GM21717 (cell line): ENCODE measurements around the gene PLEKHS1.

Experiments used
- ATAC-seq: cut with Tn5 transposase; IDR thresholded peaks from one replicate; pipeline ENCODE4 v1.9.1; 2021; ENCODE audit warnings: mild to moderate bottlenecking, moderate library complexity; ENCODE audit not compliant: unreplicated experiment

The PLEKHS1 gene

DNA sequence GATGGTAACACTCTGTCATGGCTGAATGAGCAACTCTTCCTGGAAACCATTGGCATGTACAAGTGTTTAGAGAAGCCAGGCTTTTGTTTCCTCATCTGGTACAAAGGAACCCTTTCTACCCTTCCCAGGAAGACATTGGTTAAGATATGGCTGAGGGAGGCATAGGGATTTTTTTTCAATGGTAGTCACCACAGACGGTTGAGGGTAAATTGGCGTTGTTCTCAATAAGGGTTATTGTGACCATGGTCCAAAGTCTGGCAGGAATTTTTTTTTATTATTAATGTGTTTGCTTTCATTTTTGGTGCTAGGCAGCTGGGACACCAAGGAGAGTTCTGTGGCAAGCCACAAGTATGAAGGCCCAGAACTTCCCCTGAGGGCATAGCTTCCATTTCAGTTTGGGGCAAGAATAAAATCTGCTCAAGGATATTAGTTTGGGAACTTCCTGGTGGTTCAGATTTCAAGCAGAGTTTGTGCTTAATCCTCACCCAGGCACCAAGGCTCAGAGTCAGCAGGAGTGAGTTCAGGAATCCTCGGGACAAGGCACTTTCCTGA lies at the start of gene PLEKHS1:
PLEKHS1 (plus strand) TSS at position 502 of the 552 bp plus-strand sequence. CDS start 3,596 bp downstream, outside the sequence.
- ATAC-seq: no peak

DNA sequence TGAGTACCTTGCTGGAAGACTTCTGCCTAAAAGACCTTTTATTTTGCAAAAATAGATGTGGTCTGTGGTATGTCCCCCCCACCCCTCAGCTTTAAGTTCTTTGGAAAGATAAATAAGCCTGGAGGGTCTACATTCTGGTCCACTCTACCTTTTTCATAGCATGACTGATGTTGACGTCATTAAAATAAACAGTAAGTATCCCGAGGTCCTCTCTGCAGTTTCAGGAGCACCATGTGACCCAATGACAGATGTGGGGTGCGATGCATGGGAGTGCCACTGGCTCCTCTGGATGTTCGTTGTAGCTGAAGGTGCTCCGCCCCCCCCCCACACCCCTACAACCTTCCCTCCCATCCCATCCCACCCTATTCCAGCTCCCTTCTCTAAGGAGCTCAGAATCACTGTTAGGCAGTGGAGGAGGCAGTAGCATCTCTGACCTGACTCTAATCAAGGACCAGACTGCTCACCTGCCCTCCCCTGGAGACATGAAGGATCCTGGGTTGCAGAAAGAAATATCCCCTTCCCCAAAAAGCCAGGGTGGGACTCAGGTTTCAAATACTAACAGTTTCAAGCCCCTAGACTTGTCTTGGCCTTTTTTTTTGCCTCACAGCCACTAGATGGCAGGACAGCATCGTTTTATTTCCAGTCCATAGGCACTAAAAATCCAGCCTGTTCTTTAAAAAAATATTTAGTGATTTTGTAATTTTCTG lies 46.7 kb upstream of the PLEKHS1 start:
- ATAC-seq: no peak

DNA sequence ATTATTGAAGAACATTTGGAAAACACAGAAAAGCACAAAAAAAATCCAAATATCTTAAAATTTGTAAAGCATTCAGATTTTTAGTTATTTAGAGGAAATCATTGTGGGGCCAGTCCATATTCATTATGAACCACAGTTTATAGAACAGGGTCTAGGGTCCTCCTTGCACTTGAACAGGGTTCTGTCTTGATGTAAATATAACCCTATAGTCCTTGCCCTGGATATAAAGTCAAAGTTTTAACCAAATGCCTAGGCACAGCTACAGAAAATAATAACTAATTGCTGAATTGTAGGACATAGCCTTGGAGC lies 46.2 kb upstream of the PLEKHS1 start:
- ATAC-seq: no peak

DNA sequence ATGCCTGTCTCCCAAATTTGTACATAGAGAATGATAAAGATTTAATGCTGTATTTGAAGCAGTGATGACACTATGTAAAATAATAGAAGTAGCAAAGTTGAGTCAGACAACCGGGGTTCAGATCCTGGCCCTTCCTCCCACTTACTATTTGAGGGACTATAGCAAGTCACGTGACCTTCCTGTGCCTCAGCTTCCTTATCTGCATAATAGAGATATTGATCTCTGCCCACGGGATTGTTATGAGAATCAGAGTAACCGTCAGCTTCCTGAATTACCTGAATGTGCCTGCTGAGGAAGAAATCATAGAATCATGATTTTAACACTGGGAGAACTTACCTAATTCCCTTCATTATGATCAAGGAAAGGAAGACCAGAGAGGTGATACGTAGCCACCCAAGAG lies 44.9 kb upstream of the PLEKHS1 start:
- ATAC-seq: no peak

DNA sequence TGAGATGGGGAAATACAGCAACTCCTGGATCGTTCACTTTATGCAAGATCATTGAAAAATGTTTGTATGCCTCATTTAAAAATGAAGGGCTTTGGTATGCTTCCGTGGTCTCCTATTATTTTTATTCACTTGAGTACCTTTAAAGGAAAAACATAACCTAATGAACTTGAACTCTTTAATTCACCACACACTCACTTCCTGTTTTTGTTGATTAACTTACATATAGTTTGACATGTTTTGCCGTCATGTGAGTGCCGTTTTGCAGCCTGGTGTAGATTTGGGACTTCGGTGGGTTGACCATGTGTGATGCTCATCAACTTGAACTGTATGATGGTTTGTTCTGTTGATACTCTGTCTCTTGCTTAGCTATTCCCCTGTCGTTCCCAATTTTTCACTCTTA lies 42.8 kb upstream of the PLEKHS1 start:
- no peak for ATAC-seq

DNA sequence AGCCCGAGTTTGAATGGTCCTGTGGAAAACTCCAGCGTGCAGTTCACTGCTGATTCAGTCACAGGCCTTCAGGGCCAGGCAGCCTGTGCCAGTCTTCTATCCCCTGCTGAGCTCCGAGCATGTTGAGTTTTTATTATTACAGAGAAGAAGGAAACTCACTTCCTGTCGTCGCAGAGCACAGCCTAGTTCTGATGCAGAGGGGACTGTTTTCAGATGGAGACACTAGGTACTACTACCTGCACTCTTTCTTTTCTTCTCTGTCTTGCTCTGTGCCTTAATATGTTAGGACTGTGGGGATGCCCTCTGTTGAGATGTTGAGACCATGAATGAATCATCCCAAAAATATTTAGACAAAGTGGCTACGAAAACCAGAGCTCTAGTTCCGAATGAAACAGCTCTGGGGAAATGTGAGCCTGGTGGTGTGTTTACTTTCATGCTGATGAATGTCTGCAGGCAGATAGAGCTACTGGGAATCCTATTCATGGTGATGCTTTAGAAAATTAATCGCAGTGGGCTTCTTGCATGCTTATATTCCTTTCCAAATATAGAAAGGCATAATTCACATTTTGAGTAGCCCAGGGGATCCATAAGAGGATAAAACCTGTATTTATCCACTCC lies 42.2 kb upstream of the PLEKHS1 start:
- ATAC-seq: no peak

DNA sequence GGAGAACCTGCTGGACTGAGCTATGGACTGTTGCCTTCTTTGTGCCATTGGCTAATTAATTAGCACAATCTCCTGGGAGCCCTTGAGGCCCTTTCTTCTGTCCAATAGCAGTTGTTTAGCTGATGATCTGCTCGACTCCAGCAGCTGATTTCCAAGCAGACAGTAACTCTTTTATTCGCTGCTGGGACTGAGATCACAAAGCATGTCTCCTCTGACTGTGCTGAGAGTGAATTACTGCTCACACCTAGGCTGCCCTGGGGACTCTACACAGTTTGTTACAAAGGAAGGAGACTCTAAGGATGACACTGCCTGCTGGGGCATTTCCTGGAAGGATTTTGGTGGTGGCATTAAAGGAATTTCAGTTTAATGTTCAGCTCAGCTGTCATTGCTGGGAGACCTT lies 40.3 kb upstream of the PLEKHS1 start:
- ATAC-seq: no peak

DNA sequence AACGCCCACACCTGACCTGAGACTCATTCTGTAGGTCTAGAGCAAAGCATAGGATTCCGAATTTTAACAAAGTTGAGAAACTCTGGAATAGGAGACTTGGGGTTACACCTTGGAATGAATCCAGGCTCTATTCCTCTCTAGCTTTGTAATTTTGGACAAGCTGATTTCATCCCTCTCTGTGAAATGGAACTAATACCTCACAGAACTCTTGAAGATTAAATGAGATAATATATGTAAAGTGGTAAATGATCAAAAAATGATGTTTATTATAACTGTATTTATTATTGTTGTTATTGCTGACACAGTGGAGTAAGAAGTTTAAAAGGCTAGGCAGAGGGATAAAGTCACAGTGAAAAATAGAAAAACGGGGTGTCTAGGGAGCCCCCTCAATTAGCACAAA lies 39.5 kb upstream of the PLEKHS1 start:
- ATAC-seq: no peak

DNA sequence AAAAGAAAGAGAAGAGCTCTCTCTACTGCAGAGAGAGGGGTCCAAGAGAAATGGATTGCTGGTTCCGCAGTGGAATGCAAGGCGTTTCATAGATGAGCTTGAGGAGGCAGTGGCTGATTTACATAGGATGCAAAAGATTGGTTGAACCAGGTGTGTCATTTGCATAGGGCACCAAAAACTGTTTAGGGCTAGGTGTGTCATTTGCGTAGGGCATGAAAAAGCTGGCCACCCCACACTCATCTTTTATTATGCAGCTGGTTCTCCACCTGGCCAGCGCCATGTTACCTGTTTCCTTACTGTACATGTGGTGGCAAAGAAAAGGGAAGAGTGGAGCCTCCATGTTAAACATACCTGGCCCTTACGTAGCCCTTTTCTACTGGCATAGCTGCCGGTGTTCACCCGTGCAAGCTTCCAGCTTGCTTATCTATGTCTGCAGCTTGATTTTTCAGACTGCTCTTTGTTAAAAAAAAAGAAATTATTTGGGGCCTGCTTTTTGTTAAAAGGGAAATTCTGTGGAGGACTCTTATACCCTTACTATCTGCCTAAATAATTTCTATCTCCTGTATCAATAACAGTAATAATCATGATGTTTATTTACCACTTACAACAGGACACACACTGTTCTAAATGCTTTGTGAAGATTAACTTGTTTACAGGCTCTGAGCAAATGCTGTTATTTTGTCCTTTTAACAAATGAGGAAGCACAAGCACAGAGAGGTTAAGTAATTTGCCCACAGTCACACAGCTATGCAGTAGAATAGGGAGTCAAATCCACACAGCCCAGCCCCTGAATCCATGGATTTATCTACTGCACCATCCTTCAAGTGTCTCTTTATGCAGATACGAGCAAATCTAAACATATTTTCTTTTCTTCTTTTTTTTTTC lies 38.5 kb upstream of the PLEKHS1 start:
- ATAC-seq: no peak

DNA sequence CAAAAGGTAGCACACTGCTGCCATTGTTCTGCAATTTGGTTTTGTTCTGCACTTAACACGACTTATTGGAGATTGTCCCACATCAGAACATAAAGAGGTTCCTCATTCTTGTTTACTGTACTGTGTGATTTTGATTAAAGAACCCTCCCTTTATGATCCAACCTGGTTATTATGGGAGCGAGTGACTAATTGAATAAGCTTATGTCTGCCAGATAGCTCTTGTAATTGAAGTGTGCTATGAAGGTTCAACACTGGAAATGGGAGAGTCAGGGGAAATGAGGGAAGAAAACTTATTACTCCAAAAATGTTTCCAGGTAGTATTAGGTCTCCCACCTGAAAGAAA lies 37.9 kb upstream of the PLEKHS1 start:
- ATAC-seq: no peak

DNA sequence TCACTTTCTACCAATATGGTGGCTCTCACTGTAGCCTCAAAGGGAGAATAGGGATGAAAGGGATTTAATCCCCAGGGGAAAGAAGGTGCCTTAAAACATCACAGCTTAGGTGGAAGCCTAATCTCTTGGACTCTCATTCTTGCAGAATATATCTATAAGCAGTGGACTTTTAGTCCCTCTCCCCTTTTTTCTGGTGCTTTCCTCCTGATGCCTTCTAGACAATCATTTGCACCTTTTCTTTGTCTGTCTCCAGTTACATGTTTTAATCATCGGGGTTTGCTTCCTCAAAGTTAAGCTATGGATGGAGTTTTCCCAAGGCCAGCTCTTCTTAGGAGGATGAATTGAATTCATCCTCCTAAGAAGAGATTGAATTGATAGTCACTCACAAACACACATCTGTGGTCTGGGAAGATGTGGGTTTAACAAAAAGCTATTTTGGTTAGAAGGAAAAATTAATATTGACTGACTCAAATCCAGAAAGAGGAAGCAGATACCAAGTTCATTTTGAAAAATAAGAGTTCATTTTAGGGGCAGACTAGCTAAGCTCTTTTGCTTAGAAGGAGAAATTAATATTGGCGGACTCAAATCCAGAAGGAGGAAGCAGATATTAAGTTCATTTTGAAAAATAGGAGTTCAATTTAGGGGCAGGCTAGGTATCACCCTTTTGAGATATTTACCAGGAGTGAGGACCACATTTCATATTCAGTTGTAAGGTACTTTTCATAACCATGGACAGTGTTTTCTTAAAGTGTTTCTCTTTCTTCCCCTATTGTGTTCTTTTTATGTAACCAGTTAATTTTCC lies 35.2 kb upstream of the PLEKHS1 start:
- ATAC-seq: no peak

DNA sequence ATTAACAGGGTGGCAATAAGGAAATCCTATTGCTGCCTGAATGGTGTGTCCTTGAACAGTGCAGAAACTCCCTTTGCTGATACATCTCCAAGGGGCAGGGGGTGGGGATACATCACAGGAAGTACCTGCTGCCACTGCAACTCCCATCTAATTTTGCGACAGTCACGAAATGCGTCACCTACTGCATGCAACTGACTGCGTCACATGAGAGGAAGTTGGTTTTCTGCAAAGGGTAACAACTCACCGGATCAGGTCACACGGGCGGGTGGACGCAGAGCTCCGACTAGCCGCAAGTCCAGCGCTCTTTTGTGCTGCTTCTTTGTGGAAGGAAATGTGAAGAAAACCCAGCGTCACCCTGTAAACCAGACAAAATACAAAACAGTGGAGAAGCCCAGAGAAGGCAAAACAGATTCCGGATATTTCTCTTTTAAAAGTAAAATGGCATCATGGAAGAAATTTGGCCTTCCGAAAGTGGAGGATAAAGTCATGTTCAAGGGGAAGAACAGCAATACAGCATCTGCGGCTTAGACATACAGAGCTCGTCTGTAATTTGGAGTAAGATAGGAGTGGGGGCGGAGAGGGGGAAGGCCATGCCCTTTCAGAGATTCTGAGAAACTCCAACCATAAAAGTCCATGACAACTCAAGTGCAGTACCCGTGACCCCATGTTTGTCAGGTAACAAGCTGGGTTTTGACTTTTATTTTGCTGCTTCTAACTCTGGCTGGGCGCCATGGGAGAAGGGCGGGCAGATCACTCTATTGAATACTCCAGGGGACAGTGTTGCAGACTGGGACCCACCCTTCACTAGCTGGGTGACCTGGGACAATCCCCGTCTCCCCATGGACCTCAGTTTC lies 32.3 kb upstream of the PLEKHS1 start:
- ATAC-seq: no peak

DNA sequence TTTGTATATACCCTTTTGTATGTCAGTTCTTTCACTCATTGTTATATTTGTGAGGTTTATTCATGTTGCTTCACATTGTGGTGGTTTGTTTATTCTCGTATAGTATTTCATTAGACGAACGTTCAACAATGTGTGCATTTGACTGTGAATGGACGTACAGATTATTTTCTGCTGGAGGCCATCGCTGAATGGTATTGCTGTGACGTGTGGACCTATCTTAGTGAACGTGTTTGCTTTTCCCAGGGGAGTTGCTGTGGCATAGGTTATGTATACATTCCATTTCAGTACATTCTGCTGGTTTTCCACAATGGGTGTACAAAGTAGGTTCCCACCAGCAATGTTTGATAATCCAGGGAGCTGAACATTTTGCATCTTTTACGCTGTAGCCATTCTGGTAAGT lies 31.1 kb upstream of the PLEKHS1 start:
- ATAC-seq: no peak

DNA sequence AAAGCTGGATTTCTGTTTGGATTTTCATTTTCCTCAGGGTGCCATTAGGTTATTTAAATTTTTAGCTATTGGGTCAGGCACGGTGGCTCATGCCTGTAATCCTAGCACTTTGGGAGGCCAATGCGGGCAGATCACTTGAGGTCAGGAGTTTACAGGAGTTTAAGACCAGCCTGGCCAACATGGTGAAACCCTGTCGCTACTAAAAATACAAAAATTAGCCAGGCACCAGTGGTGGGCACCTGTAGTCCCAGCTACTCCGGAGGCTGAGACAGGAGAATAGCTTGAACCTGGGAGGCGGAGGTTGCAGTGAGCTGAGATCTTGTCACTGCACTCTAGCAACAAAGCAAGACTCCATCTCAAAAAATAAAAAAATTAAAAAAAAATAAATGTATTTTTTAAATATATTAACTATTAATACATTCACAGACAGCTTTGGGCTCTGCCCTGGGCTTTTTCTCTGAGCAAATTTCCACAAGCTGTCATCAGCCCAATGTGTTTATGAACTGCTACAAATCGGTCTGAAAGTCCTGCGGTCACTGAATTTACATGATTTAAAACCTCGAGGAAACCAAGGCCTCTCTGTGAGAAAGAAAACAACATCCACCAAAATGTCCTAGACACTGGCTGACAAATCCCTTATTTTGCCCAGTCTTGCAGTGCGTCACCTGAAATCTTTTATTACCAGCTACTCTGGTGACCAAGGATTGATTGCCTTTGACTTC lies 19.2 kb upstream of the PLEKHS1 start:
- no peak for ATAC-seq

DNA sequence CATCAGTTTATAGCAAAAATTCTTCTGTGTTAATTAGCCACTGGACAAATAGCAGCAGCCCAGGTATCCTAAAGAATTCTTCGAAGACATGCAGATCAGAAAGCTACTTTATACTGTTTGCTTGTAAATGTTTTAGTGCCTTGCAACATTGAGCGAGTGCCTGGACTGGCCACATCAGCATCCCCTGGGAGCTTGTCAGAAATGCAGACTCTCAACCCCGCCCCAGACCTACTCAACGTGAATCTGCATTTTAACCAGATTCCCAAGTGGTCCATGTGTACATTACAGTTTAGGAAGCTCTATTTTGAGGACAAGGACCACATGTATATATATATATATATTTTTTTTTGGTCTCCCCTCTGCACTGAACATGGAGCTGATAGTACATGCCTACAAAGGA lies 18.5 kb upstream of the PLEKHS1 start:
- ATAC-seq: no peak

DNA sequence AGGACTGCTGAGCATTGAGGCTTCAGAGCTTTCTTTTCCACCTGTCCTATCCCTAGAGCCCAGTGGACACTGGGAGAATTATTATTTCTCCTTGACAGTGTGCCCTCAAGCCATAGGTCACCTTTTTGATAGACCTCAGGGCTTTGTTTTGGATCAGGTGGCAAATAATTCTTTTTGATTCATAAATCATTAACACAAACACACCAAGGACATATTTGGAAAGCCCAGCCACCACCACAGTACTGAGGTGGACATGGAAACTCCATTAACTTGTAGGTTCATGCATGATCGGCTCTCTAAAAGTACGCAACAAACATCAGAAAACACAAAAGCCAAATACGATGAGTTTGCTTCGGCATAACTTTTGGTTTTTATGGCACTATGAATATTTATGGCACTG lies 17.8 kb upstream of the PLEKHS1 start:
- ATAC-seq: no peak

DNA sequence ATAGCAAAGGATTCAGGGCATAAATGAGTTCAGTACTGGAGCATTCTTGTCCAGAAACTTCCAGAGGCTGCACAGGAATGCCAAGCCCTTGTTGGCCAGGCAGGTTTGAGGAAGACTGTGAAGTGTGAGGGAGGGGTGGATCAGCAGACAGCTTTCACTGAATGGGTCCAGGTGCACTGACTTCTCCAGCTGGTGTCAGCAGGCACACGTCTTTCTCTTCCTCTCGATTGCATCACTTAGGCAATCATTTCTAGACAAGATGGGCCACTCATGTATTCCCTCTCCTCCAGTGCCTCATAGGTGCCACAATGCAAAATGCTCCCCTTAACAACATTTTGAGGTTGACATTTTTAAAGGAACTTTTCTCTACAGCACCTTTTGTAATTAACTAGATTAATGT lies 15.6 kb upstream of the PLEKHS1 start:
- peak; percentile 76 for ATAC-seq

DNA sequence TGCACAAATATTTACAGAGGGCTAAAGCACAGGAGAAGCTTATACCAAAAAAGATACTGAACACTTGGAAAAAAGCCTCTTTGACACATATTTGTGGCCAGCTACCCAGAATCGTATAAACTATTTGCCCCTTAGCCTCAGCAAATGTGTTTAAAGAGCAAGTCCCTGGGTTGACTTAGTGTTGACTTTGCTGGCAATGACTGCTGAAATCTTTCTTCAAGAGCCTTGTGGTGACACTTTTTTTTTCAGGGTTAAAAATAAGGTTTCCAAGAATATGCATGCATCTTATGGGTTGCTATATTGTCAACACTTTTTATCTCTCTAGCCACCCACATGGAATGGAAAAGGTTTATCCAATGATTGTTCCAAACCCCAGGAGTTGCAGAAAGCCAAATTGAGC lies 14.9 kb upstream of the PLEKHS1 start:
- no peak for ATAC-seq

DNA sequence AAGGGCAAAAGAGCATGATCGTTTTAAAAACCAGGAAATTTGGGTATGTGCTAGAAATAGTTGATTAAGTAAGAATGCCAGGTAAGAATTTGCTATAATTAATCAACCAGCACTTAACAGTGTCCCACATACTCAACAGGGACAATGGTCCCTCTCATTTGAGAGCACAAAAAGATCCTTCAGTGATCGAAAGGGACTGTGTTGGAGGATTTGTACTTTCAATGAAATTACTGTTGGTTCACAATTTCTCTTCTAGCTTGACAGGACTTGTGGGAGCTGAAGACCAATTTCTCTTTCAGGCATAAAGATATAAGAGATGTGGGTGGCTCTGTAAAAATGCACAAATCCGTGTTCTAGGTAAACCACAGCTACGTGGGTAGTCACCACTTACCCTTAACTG lies 12.5 kb upstream of the PLEKHS1 start:
- no peak for ATAC-seq

DNA sequence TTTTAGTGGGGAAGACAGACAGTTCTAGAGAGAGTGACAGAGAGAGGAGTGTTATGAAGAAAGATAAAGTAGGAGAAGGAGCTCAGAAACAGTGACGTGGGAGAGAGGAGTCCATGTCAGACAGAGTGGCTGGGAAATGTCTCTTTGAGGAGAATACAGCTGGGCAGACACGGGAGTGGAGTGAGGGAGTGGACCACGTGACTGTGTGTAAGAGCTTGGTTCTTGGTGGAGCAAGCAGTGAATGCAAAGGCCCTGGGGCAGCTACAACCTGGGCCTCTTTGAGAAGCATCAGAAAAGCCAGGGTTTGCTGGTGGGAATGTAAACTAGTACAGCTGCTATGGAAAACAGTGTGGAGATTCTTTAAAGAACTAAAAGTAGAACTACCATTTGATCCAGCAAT lies 11.9 kb upstream of the PLEKHS1 start:
- no peak for ATAC-seq
